ENCODE results near the gene MAP10. TPM values are rescaled to one million over a fixed set of nuclear protein-coding genes. Genes with fewer than 3 reads are reported as not detected.

The MAP10 gene
- total RNA-seq, 4 donors from 2014 or later, result 1.0 to 1.6 (median 1.4) TPM

- H3K36me3 ChIP-seq, result no peaks in the 10 kb centered on the region
- WGBS, result 92% methylated on average over 5 of the region's 5 CpGs
- no peak overlapping the region for H3K4me3 ChIP-seq
- H3K27me3 ChIP-seq, result no peaks in the 10 kb centered on the region
- no peaks in the 10 kb centered on the region for H3K4me1 ChIP-seq
- TF ChIP-seq POLR2AphosphoS5 (IDR thresholded peaks at IDR 0.05), result no peak
- TF ChIP-seq POLR2A (IDR thresholded peaks at IDR 0.05; ENCODE audit: low read depth), result no peak
- TF ChIP-seq EP300 (IDR thresholded peaks at IDR 0.05), result no peak
- no peak for TF ChIP-seq CTCF (IDR thresholded peaks at IDR 0.05)
- intact Hi-C loops (cut with DNase I), result no loop called here
- no peak overlapping the region for H3K27ac ChIP-seq (replicated peaks in 1 of 4)
- no peaks in the 10 kb centered on the region for H3K9me3 ChIP-seq
- no peak for DNase-seq (ENCODE audit: extremely low spot score)
These were observed 39.6 kb downstream of the MAP10 start for GRCh38 chr1:232844791-232845190.

- intact Hi-C loops (cut with DNase I), result no loop called here
These were observed 40.3 kb downstream of the MAP10 start for GRCh38 chr1:232845406-232845955.

GRCh38 chr1:232851532-232851931 lies 46.3 kb downstream of the MAP10 start:
- DNase-seq (ENCODE audit: extremely low spot score), result no peak
- 61% methylated on average over 5 of the region's 5 CpGs for WGBS
- H3K9me3 ChIP-seq, result no peaks in the 10 kb centered on the region
- H3K4me1 ChIP-seq, result no peaks in the 10 kb centered on the region
- intact Hi-C loops (cut with DNase I), result no loop called here
- no peaks in the 10 kb centered on the region for H3K36me3 ChIP-seq
- no peak overlapping the region for H3K4me3 ChIP-seq
- TF ChIP-seq POLR2AphosphoS5 (IDR thresholded peaks at IDR 0.05) (no peak), CTCF (IDR thresholded peaks at IDR 0.05) (no peak), POLR2A (IDR thresholded peaks at IDR 0.05; ENCODE audit: low read depth) (no peak), EP300 (IDR thresholded peaks at IDR 0.05) (no peak)
- H3K27me3 ChIP-seq, result no peaks in the 10 kb centered on the region
- H3K27ac ChIP-seq (replicated peaks in 1 of 4), result no peak overlapping the region

More at GRCh38 chr1:232845406-232845955, 40.3 kb downstream of the MAP10 start:
- no peaks in the 10 kb centered on the region for H3K9me3 ChIP-seq
- 49% methylated on average over 6 of the region's 6 CpGs for WGBS
- no peaks in the 10 kb centered on the region for H3K36me3 ChIP-seq
- H3K4me1 ChIP-seq, result no peaks in the 10 kb centered on the region
- TF ChIP-seq CTCF (IDR thresholded peaks at IDR 0.05) (no peak), POLR2AphosphoS5 (IDR thresholded peaks at IDR 0.05) (no peak), EP300 (IDR thresholded peaks at IDR 0.05) (no peak), POLR2A (IDR thresholded peaks at IDR 0.05; ENCODE audit: low read depth) (no peak)
- H3K27me3 ChIP-seq, result no peaks in the 10 kb centered on the region
- H3K27ac ChIP-seq (replicated peaks in 1 of 4), result no peak overlapping the region
- H3K4me3 ChIP-seq, result no peak overlapping the region
- no peak for DNase-seq (ENCODE audit: extremely low spot score)

- no peaks in the 10 kb centered on the region for H3K9me3 ChIP-seq
- WGBS, result 66% methylated on average over 7 of the region's 7 CpGs
- no peak overlapping the region for H3K4me3 ChIP-seq
- H3K36me3 ChIP-seq, result no peaks in the 10 kb centered on the region
- H3K4me1 ChIP-seq, result no peaks in the 10 kb centered on the region
- H3K27ac ChIP-seq (replicated peaks in 1 of 4), result no peak overlapping the region
- DNase-seq (ENCODE audit: extremely low spot score), result peak; percentile 24
- TF ChIP-seq POLR2A (IDR thresholded peaks at IDR 0.05; ENCODE audit: low read depth) (no peak), POLR2AphosphoS5 (IDR thresholded peaks at IDR 0.05) (no peak), CTCF (IDR thresholded peaks at IDR 0.05) (no peak), EP300 (IDR thresholded peaks at IDR 0.05) (no peak)
- H3K27me3 ChIP-seq, result no peaks in the 10 kb centered on the region
- intact Hi-C loops (cut with DNase I), result no loop called here
These were observed 49.0 kb downstream of the MAP10 start for GRCh38 chr1:232853994-232854797.

Measured in esophagus muscularis mucosa (tissue), 4 donors.